HG02798 (cell line): ENCODE results near the gene ZNF718.
"Not testable (repeated sequence)": the region's sequence is repeated elsewhere in the genome, so short reads cannot be mapped to it uniquely, and the experiment has no call there.

Experiments used
- ATAC-seq: cut with Tn5 transposase; IDR thresholded peaks from one replicate; pipeline ENCODE4 v1.9.1; 2021; ENCODE audit warnings: mild to moderate bottlenecking; ENCODE audit not compliant: unreplicated experiment, poor library complexity

ZNF718 gene

GRCh38 chr4:124275-125081, at the start of gene ZNF718:
ZNF718 (plus strand) TSS chr4:124501; CDS start chr4:124671, 170 bp downstream.
- peak; percentile 99 for ATAC-seq

DNA sequence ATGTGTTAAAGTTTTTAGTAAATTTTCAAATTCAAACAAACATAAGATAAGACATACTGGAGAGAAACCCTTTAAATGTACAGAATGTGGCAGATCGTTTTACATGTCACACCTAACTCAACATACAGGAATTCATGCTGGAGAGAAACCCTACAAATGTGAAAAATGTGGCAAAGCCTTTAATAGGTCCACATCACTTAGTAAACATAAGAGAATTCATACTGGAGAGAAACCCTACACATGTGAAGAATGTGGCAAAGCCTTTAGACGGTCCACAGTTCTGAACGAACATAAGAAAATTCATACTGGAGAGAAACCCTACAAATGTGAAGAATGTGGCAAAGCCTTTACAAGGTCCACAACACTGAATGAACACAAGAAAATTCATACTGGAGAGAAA, 38.4 kb upstream of the ZNF718 start:
- no peak for ATAC-seq

DNA sequence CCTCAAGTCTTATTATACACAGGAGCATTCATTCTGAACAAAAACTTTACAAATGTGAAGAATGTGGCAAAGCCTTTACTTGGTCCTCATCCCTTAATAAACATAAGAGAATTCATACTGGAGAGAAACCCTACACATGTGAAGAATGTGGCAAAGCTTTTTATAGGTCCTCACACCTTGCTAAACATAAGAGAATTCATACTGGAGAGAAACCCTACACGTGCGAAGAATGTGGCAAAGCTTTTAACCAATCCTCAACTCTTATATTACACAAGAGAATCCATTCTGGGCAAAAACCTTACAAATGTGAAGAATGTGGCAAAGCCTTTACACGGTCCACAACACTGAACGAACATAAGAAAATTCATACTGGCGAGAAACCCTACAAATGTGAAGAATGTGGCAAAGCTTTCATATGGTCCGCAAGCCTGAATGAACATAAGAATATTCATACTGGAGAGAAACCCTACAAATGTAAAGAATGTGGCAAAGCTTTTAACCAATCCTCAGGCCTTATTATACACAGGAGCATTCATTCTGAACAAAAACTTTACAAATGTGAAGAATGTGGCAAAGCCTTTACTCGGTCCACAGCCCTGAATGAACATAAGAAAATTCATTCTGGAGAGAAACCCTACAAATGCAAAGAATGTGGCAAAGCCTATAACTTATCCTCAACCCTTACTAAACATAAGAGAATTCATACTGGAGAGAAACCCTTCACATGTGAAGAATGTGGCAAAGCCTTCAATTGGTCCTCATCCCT, 37.6 kb upstream of the ZNF718 start:
- ATAC-seq = not testable (repeated sequence)

- ATAC-seq = no peak
These were observed 25.9 kb upstream of the ZNF718 start for GRCh38 chr4:98386-98785.

DNA sequence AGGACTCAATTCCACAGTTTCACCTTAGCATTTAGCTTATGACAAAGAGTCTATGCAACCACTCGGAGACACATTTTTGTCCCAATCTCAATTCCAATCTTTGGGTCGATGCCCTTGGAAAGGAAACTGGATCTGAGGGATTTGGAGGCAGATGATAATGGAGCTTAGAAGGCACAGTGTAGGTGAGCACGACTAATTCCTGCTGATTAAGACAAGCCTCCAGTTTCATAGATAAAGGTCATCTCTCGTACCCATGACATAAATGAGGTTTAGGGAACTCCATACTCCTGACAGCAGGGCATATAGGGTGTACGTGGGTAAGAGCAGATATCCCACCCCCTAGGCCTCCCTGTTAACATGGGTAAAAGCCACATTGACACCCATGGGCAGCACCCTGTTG, 24.4 kb upstream of the ZNF718 start:
- ATAC-seq = no peak

DNA sequence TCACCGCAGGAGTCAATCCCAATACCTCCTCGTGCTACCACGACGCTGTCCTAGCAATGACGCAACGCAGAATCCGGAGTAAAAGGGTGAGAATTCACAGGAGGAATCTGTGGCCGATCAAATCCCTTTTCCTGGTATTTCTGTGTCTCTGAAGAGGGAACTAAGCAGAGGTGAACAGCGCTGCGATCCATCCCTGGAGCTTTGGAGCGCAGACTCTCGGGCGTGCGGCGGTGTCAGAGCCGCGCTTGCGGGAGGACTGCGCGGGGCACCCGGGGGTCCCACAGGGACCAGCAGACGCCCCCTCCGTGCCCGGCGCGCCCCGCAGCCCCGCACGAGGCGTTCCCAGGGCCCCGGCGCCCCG, 17.2 kb upstream of the ZNF718 start:
- no peak for ATAC-seq

DNA sequence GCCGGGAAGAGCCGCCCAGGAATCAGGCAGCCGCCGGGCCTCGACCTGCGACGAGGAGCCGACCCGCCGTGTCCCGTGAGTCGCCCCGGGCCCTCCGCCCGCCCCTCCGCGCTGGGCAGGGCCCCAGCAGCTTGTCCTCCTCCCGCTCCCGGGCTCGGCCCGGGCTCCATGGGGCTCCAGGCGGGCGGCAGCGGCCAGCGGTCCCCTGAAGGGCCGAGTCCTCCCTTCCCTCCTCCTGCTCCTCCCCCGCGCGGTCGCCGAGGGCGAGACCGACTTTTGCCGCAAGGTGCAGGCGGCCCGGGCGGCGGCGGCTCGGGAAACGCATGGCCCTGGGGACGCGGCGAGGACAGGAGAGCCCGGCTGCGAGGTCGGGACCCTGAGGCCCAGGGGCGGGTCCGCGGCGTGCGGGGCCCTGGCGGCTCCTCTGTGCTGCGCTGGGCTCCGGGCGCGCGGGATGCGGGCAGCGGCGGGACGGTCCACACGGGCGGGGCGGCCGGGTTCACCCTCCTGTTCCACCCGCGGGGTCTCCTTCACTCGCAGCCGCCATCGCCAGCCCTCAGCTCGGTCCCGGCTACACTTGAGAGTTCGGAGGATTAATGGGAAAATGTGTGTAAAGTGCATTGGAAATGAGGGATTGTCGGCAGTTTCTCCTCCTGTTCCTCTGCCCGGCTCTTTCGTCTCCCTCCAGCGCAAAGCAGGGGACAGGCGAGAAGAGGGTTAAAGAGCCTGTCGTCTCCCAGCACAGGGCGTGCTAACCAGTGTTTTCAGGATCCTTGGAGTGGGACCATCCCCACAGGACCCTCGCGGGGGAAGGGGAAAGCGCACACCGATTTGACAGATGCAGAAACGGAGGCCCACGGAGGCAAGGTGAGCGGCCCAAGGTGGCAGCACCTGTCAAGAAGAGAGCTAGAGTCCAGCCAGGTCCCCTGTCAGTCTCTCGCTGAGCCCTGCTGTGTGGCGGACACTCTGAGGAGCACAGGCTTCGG, 16.6 kb upstream of the ZNF718 start:
- ATAC-seq = no peak

DNA sequence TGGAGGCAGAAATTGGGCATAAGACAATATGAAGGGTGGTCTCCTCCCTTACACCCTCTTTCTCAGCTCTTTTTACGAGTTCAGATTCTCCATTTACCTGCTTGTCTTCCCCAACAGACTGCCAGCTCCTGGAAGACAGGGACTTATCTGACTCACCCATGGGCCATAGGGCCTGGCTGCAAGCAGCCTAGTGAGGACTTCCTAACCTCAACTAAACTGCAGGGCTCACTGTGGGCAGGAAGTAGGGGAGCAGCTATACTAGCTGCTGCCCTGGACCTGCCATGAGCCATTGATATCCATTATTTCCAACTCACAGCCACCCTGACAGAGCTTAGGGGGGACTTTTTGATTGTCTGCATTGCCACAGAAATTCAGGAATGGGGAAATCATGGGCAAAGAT, 11.5 kb upstream of the ZNF718 start:
- no peak for ATAC-seq

- no peak for ATAC-seq
These were observed 10.6 kb upstream of the ZNF718 start for GRCh38 chr4:113732-114131.

GRCh38 chr4:114149-114548, 10.2 kb upstream of the ZNF718 start:
- no peak for ATAC-seq

- no peak for ATAC-seq
These were observed 7.8 kb upstream of the ZNF718 start for GRCh38 chr4:116499-116898.

DNA sequence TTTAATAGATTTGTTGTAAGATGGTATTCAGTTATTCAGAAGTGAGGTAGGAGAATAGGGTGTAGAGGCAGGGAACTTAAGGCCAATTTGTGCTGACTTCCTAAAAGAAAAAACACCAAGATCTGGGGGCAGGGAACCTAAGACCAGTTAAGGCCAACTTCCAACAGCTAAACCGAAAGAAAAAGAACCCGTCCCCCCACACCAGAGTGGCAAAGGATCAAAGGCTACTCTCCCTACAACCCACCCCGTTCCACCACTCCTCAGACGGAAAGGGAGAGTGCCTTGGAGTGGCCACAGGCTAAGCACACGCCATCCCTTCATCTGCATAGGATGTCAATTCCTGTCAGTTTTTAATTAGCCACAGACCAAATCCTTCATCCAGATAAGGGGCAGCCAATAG, 3.7 kb upstream of the ZNF718 start:
- no peak for ATAC-seq

DNA sequence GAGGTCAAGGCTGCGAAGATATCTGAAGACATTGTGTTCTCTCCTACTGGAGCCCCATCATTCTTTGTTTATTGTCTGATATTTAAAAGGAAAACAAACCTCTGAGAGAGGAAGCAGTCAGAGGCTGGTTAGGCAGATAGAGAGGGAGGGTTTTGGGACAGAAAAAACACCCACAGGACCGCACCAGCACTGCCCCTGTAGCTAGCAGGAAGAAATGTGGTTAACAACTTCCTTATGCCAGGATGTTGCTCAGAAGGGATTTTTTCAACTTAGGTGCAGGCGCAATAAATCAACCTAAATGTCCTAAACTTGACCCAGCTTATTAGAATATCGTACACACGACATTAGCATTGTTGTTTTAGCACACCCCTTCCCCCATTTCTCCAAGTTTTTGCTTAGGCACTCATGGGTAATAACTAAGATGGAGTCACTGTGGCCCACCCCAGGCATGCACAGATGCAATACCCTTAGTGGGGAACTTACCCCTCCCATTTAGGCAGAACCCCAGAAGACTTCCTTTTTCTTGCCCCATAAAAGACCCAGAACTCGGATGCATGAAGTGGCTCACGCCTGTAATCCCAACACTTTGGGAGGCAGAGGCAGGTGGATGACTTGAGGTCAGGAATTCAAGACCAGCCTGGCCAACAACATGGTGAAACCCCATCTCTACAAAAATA, 2.8 kb upstream of the ZNF718 start:
- ATAC-seq = no peak

GRCh38 chr4:123922-124274, 403 bp upstream of the ZNF718 start:
- ATAC-seq = not testable (repeated sequence)

DNA sequence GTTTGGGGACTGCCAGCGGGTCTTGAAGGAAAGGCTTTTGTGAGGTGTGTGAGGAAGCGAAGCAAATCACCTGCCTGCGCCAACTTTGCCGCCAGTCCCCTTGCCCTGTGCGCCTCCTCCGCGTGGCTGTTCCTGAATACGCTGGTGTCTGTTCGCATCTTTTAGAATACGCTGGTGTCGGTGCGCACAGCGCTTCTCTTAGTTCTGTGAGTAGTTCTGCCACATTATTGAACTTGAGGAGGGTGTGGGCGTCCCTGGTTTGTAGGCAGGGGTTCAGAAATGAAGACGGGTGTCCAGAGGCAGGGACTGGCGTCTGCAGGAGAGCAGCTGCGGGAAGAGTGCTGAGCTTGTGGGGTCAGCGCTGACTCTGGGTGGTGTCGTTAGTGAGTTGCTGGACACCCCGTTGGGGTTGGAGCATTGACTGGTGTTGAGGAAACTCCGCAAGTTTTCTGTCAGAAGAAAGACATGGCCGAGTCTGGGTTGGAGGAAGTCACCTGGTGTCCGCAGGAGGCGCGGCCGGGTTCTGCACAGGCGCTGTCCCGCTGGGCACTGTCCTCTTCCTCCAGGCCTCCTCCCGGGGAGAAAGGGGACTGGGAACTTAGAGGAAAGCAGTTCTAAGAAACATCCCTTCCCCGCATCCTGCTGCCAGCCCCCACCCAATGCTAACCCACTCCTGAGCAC, 930 bp downstream of the ZNF718 start:
- peak; percentile 18 for ATAC-seq

GRCh38 chr4:125833-126232, 1.5 kb downstream of the ZNF718 start:
- ATAC-seq = no peak

- ATAC-seq = no peak
These were observed 8.2 kb downstream of the ZNF718 start for GRCh38 chr4:132483-132882.

DNA sequence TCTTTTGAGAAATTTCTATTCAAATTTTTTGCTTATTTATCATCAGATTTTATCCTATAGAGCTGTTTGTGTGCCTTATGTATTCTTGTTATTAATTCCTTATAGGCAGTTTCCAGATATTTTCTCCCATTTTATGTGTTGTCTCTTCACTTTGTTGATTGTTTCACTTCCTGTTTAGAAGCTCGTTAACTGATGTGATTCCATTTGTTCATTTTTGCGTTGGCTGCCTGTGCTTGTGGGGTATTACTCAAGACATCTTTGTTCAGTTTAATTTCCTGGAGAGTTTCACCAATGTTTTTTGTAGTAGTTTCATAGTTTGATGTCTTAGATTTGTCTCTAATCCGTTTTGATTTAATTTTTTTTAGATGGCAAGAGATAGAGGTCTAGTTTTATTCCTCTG, 14.6 kb downstream of the ZNF718 start:
- ATAC-seq = no peak

GRCh38 chr4:139691-140090, 15.4 kb downstream of the ZNF718 start:
- ATAC-seq = no peak

DNA sequence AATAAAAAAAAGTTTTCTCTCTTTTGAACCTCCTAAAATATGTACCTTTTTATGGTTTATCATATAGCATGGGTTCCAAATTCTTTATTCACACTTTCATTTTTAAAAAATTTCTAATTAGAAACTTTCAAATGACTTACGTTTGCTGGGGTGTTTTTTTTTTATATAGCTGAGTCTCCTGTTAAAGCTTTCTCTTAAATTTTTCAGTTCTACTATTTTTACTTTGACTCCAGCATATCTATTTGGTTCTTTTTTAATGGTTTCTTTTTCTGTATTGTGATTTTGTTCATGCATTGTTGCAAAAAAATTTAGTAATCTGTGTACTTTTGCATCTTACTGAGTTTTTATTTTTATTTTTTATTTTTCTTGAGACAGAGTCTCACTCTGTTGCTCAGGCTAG, 22.3 kb downstream of the ZNF718 start:
- no peak for ATAC-seq
